K562 (cell line): ENCODE data around the gene PPFIBP2. TPM values are rescaled to one million over a fixed set of nuclear protein-coding genes. Genes with fewer than 3 reads are reported as not detected.

Experiments
- ATAC-seq: fragments of 200-7000 bp; cut with Tn5 transposase; 3 replicates; pipeline ENCODE4 v1.9.1; 2020; ENCODE audit warnings: moderate library complexity
- BruUV-seq: library from RNA; stranded (reverse); fragments of 400-500 nt; replicated peaks from 2 replicates; lab custom pipeline; 2021; lab: Mats Ljungman, UMichigan
- CTCF ChIA-PET: fragments of 300-600 bp; formaldehyde crosslinking; extraction: SDS; loops from one replicate; lab custom pipeline; 2021; ENCODE audit warnings: low intra/inter-chr PET ratio; lab: Yijun Ruan, JAX
- POLR2A ChIA-PET: fragments of 300-600, 350-650 bp; sonication (Branson Sonifier 250); formaldehyde crosslinking; extraction: SDS; loops from one replicate; lab custom pipeline; 2021; ENCODE audit warnings: antibody characterized with exemption, inconsistent platforms; lab: Yijun Ruan, JAX
- DNase-seq, 4 experiments: peaks; one replicate each; pipeline versions ENCODE4 v3.0.0 to v3.0.0-alpha.2; 2011 to 2018; ENCODE audit warnings: low spot score in 3 of 4, mixed read lengths in 3 of 4; ENCODE audit errors: extremely low read depth in 1 of 4
- FAIRE-seq: peaks from 2 replicates; lab custom pipeline; 2011; peaks lifted over from hg19 to GRCh38; lab: Jason Lieb, UNC
- H2AFZ ChIP-seq: 2 replicates; pipeline ENCODE4 v1.6.0; 2011; ENCODE audit warnings: low read depth, low read length, control low read depth, inconsistent platforms
- H3K27ac ChIP-seq: fragments of 200-600 bp; 3 replicates; pipeline ENCODE4 v1.8.0; 2011; ENCODE audit warnings: low read depth, mild to moderate bottlenecking, control low read depth, inconsistent platforms, low read length, moderate library complexity, mixed read lengths; ENCODE audit errors: extremely low read depth
- H3K27me3 ChIP-seq, 2 experiments: fragments of 300-600 bp in 1 of 2; 2 replicates in 1 of 2; 3 replicates in 1 of 2; pipeline versions ENCODE4 v1.6.0 to v1.8.0; 2011; ENCODE audit warnings: inconsistent platforms in 2 of 2, low read length in 2 of 2, mild to moderate bottlenecking in 1 of 2, mixed read lengths in 1 of 2, moderate library complexity in 1 of 2; ENCODE audit not compliant: control insufficient read depth in 2 of 2, insufficient read depth in 2 of 2
- H3K36me3 ChIP-seq: fragments of 300-600 bp; 3 replicates; pipeline ENCODE4 v1.8.0; 2011; ENCODE audit warnings: mild to moderate bottlenecking, low read length, inconsistent platforms; ENCODE audit not compliant: control insufficient read depth, insufficient read depth
- H3K4me1 ChIP-seq, 2 experiments: fragments of 200-600 bp in 1 of 2; replicated peaks in 1 of 2; 2 replicates in 1 of 2; 3 replicates in 1 of 2; pipeline versions ENCODE4 v1.5.1 to v1.8.0; 2011; ENCODE audit warnings: inconsistent platforms in 2 of 2, low read length in 2 of 2, mild to moderate bottlenecking in 1 of 2, mixed read lengths in 1 of 2, moderate library complexity in 1 of 2; ENCODE audit not compliant: control insufficient read depth in 2 of 2, insufficient read depth in 2 of 2
- H3K4me2 ChIP-seq: 2 replicates; pipeline ENCODE4 v1.6.1; 2011; ENCODE audit warnings: low read length, control low read depth, inconsistent platforms, mixed read lengths; ENCODE audit not compliant: insufficient read depth
- H3K4me3 ChIP-seq: fragments of 200-600 bp; sonication (generic), shearing (Covaris generic); 2 replicates; pipeline ENCODE4 v1.5.1; 2016; ENCODE audit warnings: control low read depth, inconsistent platforms
- H3K79me2 ChIP-seq: fragments of 200-600 bp; 3 replicates; pipeline ENCODE4 v1.8.0; 2011; ENCODE audit warnings: low read length, inconsistent platforms; ENCODE audit not compliant: control insufficient read depth, insufficient read depth
- H3K9ac ChIP-seq, 2 experiments: 2 replicates each; pipeline versions ENCODE4 v1.6.0 to v1.6.1; 2011; ENCODE audit warnings: low read depth in 2 of 2, low read length in 2 of 2, control low read depth in 1 of 2, inconsistent platforms in 1 of 2, mild to moderate bottlenecking in 1 of 2, mixed read lengths in 1 of 2; ENCODE audit not compliant: insufficient read depth in 1 of 2
- H3K9me1 ChIP-seq: one replicate; pipeline ENCODE4 v1.6.0; 2011; ENCODE audit warnings: inconsistent platforms, mild to moderate bottlenecking, low read length, moderate library complexity; ENCODE audit not compliant: control insufficient read depth, insufficient read depth
- H3K9me3 ChIP-seq: replicated peaks from 2 replicates; pipeline ENCODE4 v1.5.1; 2011; ENCODE audit warnings: low read depth, low read length, inconsistent platforms; ENCODE audit not compliant: control insufficient read depth, insufficient read depth
- H4K20me1 ChIP-seq: replicated peaks from 2 replicates; pipeline ENCODE4 v1.6.1; 2011; ENCODE audit warnings: low read length, inconsistent platforms, mixed read lengths; ENCODE audit not compliant: control insufficient read depth, insufficient read depth
- ARID3A ChIP-seq: IDR thresholded peaks from 2 replicates; pipeline ENCODE4 v1.6.1; 2012; ENCODE audit warnings: low read depth, low read length, improper control_type of control experiment, borderline replicate concordance
- BDP1 ChIP-seq: IDR thresholded peaks from 3 replicates; pipeline ENCODE4 v1.6.1; 2011; ENCODE audit not compliant: insufficient read length, insufficient read depth
- MLLT1 ChIP-seq, 2 experiments: fragments of 450-650 bp; IDR thresholded peaks; 2 replicates each; pipeline ENCODE4 v1.6.1; 2016
- NELFE ChIP-seq: IDR thresholded peaks from 2 replicates; pipeline ENCODE4 v1.6.1; 2011; ENCODE audit warnings: mild to moderate bottlenecking; ENCODE audit not compliant: insufficient read depth, insufficient read length
- POLR2H ChIP-seq: IDR thresholded peaks from 2 replicates; pipeline ENCODE4 v1.6.1; 2016; ENCODE audit warnings: missing genetic modification characterization, low read depth, mild to moderate bottlenecking, control low read depth, missing compliant biosample characterization, moderate library complexity
- RAD51 ChIP-seq: fragments of 450-650 bp; IDR thresholded peaks from 2 replicates; pipeline ENCODE4 v1.7.1; 2016; ENCODE audit warnings: low read depth, mild to moderate bottlenecking, borderline replicate concordance
- RB1 ChIP-seq: fragments of 450-650 bp; IDR thresholded peaks from 2 replicates; pipeline ENCODE4 v1.6.1; 2017; ENCODE audit warnings: low read depth, mild to moderate bottlenecking
- SNAPC5 ChIP-seq: fragments of 250-450 bp; sonication (Bioruptor Pico); IDR thresholded peaks from 2 replicates; pipeline ENCODE4 v1.8.0; 2021; ENCODE audit warnings: moderate library complexity, mild to moderate bottlenecking, inconsistent platforms
- WGBS: fragments of 100-300 bp; shearing (Covaris generic); methylation state at CpG from one replicate; pipeline ENCODE4 v1.1.6; 2016; ENCODE audit warnings: low coverage, mixed read lengths; ENCODE audit not compliant: insufficient coverage; ENCODE audit errors: missing lambda C conversion rate; 5-methylcytosine and 5-hydroxymethylcytosine counted together
- in situ Hi-C: fragments of 300-500 bp; cut with MboI; formaldehyde crosslinking; loops from 4 replicates; pipeline ENCODE4 v1.15.0; 2018; ENCODE audit warnings: inconsistent platforms, mixed read lengths
- intact Hi-C: fragments of 100-400 bp; cut with micrococcal nuclease; formaldehyde crosslinking; loops from 2 replicates; pipeline ENCODE4 v1.14.2; 2022
- polyA plus RNA-seq, 8 experiments: library from polyadenylated mRNA; depleted of rRNA in 4 of 8; stranded (reverse) in 5 of 8; unstranded in 3 of 8; fragments of >200 nt; fragmentation: Nextera tagmentation in 2 of 8; fragmentation: Illumina TruSeq in 1 of 8; extraction: Ambion mirVana in 2 of 8; extraction: Trizol in 1 of 8; gene quantifications; 2 replicates each; pipeline versions ENCODE4 v1.2.1 to v1.2.3, GENCODE V29; 2011 to 2014; ENCODE audit warnings: inconsistent platforms in 1 of 8, missing spikeins in 1 of 8
- total RNA-seq, 7 experiments: library from RNA; depleted of rRNA in 6 of 7; stranded (reverse); fragments of >200 nt in 6 of 7; fragmentation: Illumina TruSeq in 2 of 7; extraction: Trizol in 2 of 7; gene quantifications; 2 replicates each; pipeline versions ENCODE4 v1.2.1 to v1.2.3, GENCODE V29; 2011 to 2021; ENCODE audit warnings: low replicate concordance in 1 of 7

The PPFIBP2 gene
- total and polyA plus RNA-seq, 9 of the 15 experiments (the other 6 are each of a cell fraction or from before 2014, with no cell fraction given), result 0.18 to 3.4 (median 1.2) TPM

GRCh38 chr11:7630002-7630401 is 116.2 kb downstream of the PPFIBP2 start:
- Histone ChIP-seq H3K4me2 (no peak overlapping the region), H3K4me3 (no peak overlapping the region), H3K36me3 (no peaks in the 10 kb centered on the region), H3K27ac (no peak overlapping the region), H3K9me1 (no peaks in the 10 kb centered on the region), H4K20me1 (no peaks in the 10 kb centered on the region), H3K27me3 (peaks cover 2 to 10% of the 10 kb centered on the region in 2 experiments; a peak in 2 of 5 replicates), H3K9me3 (no peaks in the 10 kb centered on the region), H3K79me2 (no peaks in the 10 kb centered on the region)
- 7% methylated on average over 2 of the region's 2 CpGs for WGBS
- FAIRE-seq (no peak), DNase-seq (no peak), ATAC-seq (no peak)
- ChIA-PET CTCF (no interaction called here), POLR2A (no interaction called here)
- in situ Hi-C loops, result no loop called here
- BruUV-seq, result no TSS peak
- TF ChIP-seq RAD51, result no peak
- no peak for TF ChIP-seq BDP1
- no peak for TF ChIP-seq SNAPC5 (CRISPR knock-in tag)
- TF ChIP-seq RB1, result no peak
- TF ChIP-seq ARID3A, result no peak
- TF ChIP-seq POLR2H (tag), result no peak
- no peak for TF ChIP-seq MLLT1 (IDR thresholded peaks at IDR 0.05)
- TF ChIP-seq NELFE, result no peak
- TF ChIP-seq, all 486 proteins: peak for 0
- Histone ChIP-seq H3K9ac (no peak overlapping the region), H2AFZ (no peak overlapping the region), H3K4me1 (no peaks in the 10 kb centered on the region)
- intact Hi-C loops, result no loop called here
